GM21619 (cell line): Measurements from ENCODE around the gene P2RX3.
A peak's percentile ranks its signal among the peaks of the same experiment; 100 is the strongest.

ENCODE experiments used
- ATAC-seq: cut with Tn5 transposase; IDR thresholded peaks from one replicate; pipeline ENCODE4 v1.9.1; 2021; ENCODE audit not compliant: unreplicated experiment

Gene P2RX3

GRCh38 chr11:57309106-57310059, 28.8 kb upstream of the P2RX3 start:
- ATAC-seq, result no peak

GRCh38 chr11:57310091-57310490, 28.1 kb upstream of the P2RX3 start:
- ATAC-seq, result no peak

- no peak for ATAC-seq
Measured at GRCh38 chr11:57310630-57311086, 27.5 kb upstream of the P2RX3 start.

GRCh38 chr11:57311109-57311936, 26.8 kb upstream of the P2RX3 start:
- ATAC-seq, result peak; percentile 98

GRCh38 chr11:57312511-57313021, 25.6 kb upstream of the P2RX3 start:
- no peak for ATAC-seq

- no peak for ATAC-seq
Measured at GRCh38 chr11:57313071-57313787, 24.9 kb upstream of the P2RX3 start.

GRCh38 chr11:57313788-57314135, 24.4 kb upstream of the P2RX3 start:
- no peak for ATAC-seq

- ATAC-seq, result no peak
Measured at GRCh38 chr11:57314221-57314973, 23.8 kb upstream of the P2RX3 start.

- no peak for ATAC-seq
Measured at GRCh38 chr11:57315491-57315890, 22.7 kb upstream of the P2RX3 start.

- ATAC-seq, result no peak
Measured at GRCh38 chr11:57316017-57316416, 22.1 kb upstream of the P2RX3 start.

- ATAC-seq, result no peak
Measured at GRCh38 chr11:57318178-57318577, 20.0 kb upstream of the P2RX3 start.

GRCh38 chr11:57320067-57320718, 18.0 kb upstream of the P2RX3 start:
- no peak for ATAC-seq

- no peak for ATAC-seq
Measured at GRCh38 chr11:57320719-57321387, 17.3 kb upstream of the P2RX3 start.

GRCh38 chr11:57321388-57322255, 16.5 kb upstream of the P2RX3 start:
- ATAC-seq, result no peak

GRCh38 chr11:57322256-57323166, 15.6 kb upstream of the P2RX3 start:
- ATAC-seq, result no peak

GRCh38 chr11:57323167-57323854, 14.8 kb upstream of the P2RX3 start:
- no peak for ATAC-seq

GRCh38 chr11:57323855-57324153, 14.3 kb upstream of the P2RX3 start:
- no peak for ATAC-seq
